Stimulated activated CD4-positive, alpha-beta T cell treated with anti-CD3 and anti-CD28 coated beads, Interleukin-12 subunit alpha, Interleukin-12 subunit beta, amount 100 ng/mL, for 24 hours (primary cell): ENCODE measurements around the gene SH2D3C.

Experiments used
- DNase-seq, 2 experiments: peaks; one replicate each; pipeline ENCODE4 v3.0.0-alpha.2; 2020; ENCODE audit warnings: low read depth in 2 of 2

The SH2D3C gene

DNA sequence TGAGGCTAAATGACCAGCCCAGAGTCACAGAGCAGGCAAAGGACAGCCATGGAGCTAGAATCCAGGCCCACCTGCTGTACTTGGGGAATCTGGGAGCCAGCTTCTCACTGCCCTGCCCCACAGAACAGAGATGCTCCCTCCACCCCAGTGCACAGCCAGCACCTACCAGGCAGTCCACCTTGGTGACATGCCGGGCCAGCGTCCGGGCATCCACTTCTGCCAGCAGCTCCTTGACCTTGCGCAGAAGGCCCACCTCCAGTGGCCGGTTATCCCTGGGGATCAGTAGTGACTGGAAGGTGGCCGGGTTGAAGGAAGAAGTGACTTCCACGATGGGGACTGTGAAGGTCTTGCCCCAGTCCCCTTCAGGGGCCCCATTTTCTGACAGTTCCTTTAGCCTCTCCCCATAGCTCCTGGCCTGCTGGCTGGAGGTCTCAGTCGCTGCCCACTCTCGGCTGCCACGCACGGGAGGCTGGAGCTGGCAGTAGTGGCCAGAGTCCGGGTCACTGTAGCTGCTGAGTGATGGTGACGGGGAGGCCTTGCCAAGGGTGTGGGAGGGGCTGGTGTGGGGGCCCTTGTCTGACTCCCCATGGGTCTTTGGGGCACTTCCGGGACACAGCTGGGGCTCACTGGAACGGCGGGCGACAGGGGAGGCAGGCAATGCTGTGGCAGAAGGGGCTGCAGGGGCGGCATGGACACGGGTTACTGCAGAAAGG is 33.9 kb downstream of the SH2D3C start:
- no peak for DNase-seq

DNA sequence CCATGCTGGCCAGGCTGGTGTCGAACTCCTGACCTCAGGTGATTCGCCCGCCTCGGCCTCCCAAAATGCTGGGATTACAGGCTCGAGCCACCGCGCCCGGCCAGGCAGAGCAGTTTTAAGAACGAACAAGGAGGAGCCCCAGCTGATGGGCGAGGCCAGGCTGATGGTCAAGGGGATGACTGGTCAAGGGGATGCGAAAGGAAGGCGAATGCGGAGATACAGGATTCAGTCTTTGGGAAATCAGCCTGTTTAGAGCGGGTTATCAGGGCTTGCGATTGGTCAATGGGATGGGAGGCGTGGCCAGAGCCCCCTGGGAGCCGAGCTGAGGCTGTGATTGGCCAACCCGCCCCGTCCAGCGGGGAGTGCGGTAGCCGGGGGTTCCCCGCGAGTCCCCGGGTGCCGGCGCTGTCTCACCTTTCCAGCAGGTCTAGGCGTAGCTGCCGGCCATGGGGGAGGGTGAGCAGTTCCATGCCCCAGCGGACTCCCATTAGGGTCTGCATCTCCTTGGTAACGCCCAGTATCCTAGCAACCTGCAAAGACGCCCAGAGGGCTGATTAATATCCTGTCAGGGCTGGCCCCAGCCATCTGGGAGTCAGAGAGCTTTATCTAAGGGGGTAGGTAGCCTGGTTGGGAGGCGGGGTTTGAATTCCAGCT is 35.9 kb downstream of the SH2D3C start:
- DNase-seq: no peak

DNA sequence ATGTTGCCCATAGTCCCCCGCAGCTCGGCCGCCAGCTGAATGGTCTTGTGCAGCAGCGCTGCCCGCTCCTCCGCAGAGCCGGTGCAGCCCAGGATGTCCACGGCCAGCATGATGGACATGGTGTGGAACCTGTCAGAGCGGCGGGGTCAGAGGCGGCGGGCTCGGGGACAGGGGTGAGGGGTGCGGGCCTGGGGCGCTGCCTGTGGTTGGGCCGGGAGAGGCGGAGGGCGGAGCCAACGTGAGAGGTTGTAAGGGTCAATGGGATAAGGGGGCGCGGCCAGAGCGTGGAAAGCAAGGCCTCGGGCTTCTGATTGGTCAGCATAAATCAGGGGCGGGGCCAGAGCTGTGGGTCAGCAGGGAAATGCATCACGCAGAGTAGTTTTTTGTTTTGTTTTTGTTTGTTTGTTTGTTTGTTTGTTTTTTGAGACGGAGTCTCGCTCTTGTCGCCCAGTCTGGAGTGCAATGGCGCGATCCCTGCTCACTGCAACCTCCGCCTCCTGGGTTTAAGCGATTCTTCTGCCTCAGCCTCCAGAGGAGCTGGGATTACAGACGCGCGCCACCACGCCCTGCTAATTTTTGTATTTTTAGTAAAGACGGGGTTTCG is 36.5 kb downstream of the SH2D3C start:
- no peak for DNase-seq

DNA sequence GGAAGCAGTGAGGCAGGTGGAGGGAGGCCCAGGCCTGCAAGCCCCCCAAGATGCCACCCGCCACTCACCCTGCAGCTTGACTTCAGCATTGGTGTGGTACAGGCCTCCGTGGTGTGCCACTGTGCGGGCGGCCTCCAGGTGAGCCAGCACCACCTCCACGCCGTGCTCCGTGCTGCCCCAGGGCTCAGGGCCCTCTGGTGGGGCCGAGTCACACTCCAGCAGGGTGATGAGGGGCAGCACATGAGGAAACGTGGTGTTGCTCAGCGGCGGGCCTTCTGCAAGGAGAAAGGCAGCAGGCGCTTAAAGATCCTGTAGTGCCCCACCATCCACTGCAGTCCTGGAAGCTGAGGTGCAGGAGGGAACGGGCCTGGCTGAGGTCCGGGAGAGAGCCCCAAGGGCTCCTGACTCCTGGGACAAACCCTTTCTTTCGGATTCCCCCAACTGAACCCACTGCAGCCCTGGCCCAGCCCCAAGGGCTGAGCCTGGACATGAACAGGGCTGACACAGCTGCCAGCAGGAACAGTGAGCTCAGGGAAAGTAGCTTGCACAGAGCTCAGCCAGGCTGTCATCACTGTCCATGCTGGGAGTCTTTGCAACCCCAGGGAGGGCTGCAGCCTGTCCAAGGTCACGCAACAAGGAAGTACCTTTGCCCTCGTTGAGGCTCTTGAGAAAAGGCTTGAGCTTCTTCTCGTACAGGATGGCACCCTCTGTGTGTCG is 38.7 kb downstream of the SH2D3C start:
- no peak for DNase-seq

DNA sequence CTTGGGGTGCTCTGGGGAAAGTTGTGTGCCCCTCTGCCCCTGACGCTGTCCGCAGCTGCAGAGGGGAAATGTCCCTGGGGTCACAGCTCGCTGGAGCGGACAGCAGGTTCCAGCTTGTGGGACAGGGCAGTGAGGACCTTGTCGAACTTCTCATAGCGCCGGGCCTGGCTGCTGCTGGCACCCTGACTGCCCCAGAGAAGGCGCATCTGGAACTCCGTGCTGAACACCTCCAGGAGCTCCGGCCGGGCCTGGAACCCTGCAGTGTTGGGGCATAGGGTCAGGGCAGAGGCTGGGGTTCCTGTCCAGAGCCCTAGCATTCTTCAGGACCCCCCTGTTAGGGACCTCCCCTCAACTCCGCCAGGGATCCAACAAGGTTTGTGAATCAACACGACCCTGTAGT is 39.8 kb downstream of the SH2D3C start:
- no peak for DNase-seq

DNA sequence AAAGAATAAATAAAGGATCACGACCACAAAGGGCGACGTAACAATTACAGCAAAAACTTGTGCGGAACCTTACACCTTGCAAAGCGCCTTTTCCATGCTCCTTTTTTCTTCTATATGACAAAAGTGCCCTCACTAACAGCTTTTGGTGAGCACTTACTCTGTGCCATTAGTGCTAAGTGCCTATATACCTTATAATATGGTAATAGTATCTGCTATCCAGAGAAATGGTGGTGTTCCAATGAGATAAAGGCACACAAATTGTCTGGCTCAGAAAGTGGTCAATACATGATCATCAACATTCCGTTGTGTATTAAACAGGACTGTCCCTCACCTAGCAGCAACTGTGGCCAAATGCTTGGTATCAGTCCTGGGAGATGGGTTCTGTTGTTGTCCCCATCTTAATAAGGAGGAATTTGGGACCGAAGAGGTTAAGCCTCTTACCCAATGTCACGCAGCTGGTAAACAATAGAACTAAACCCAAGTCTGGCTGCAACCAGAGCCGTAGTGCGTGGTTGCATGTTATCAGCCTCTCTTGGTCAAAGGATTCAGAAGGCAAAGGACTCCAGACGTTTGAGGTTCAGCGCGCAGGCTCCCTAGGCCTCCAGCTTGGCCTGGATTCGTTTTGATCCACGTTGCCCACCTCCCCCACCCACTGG is 42.8 kb downstream of the SH2D3C start:
- no peak for DNase-seq

DNA sequence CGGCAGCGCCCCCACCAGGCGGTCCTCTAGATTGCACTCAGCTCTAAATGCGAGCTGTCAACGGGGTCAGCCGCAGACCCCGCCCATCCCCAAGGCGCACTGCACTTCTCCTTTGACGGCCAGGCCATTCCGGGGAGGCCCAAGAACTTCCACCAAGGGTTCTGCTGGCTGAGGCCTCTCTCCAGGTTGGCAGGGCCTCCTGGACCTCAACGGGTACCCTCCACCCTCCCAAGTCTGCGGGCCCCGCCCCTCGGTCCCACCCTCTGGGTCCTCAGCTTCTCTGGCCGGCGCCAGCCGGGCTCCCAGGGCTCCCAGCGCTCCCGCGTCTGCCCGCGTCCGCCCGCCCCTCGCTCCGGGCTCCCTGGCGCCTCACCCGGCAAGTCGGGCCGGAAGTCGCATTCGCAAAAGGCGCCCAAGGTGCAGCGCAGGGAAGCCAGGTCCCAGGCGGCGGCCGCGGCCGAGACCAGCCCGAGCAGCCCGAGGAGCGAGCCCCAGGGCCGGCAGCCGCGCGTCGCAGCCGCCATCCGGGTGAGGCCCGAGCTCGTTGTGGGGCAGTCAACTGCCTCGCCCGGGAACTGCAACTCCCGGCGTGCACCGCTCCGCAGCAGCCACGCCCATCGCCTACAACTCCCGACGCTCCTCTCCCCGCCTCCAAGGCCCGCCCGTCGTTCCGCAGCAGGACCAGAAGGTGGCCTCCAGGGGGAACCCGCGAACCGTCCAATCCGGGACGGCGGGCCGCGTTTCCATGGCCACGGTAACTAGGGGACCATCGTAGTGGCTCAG is 43.5 kb downstream of the SH2D3C start, which contains the start of gene TOR2A:
Gene TOR2A (minus strand): TSS at position 548 of the 783 bp plus-strand sequence. CDS start 24 bp downstream, at position 524.
- peak; percentile 93 to 98 for DNase-seq

DNA sequence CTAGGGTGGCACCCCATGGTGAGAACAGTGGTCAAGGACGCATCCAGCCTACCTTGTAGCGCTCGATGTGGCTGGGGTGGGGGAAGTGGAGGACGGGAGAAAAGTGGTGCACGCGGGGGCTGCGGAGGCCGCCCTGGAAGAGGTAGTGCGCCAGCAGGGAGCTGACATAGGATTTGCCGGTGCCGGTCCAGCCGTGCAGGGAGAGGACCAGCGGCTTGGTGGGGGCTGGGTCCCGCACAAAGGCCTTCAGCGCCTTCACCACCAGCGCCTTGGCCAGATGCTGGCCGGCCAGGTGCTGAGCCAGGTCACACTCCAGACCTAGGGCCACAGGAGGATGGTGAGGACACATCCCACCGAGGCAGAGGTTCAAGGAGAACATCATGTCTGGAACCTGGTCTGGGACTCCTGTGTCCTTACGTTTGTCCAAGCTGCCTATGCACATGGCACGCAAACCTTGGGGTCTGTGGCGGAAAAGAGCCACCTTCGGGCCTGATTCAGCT is 44.2 kb downstream of the SH2D3C start:
- DNase-seq: no peak

DNA sequence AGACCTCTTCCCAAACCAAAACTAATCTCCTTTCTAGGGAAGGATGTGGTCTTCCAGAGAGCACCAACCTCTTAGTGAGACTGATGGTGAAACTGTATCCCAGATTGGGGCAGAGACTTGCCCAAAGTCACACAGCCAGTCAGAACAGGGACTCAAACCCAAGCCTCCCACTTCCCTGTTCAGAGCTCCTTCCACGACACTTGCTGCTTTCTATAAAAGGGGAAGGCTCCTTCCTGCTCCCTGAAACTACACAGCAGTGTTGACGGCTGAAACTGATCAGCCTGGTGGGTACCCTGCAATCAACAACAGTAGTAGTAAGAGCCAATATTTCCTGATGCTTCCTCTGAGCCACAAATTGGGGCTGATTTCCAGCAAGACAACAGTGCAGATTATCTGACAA is 44.9 kb downstream of the SH2D3C start:
- no peak for DNase-seq

DNA sequence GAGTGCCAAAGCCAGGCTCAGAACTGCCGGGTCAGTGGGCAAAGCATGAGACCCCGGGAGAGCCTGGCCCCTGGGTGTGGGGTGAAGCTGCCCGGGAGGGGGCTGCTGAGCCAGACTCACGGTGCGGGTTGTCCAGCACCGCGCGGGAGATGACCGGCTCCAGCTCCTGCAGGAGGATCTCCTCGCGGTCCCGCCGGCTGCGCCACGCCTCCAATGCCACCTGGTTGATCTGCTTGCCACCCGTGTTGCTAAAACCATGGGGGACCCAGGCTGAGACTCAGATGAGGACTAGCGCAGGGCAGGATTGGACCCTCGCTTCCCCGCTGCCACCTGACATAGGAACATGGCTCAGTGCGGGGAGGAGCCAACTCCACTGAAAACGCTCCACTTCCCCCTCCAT is 46.0 kb downstream of the SH2D3C start:
- no peak for DNase-seq

DNA sequence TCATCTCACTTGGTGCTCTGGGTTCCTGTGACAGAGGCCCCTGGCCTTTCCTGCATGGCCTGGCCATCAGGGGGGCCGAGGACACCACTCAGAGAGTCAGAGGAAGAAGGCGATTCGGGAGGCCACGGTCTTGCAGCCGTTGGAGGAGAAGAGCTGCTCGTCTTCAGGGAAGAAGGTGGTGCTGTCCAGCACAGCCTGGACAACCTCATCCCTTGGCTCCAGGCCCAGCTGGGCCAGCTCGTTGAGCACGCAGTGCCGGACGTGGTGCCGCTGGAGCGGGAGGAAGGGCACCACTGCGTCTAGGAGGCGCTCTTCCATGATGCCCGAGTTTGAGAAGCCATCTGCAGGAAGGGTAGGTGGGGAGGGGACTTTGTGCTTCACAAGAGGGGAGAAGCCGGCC is 46.5 kb downstream of the SH2D3C start:
- DNase-seq: no peak

DNA sequence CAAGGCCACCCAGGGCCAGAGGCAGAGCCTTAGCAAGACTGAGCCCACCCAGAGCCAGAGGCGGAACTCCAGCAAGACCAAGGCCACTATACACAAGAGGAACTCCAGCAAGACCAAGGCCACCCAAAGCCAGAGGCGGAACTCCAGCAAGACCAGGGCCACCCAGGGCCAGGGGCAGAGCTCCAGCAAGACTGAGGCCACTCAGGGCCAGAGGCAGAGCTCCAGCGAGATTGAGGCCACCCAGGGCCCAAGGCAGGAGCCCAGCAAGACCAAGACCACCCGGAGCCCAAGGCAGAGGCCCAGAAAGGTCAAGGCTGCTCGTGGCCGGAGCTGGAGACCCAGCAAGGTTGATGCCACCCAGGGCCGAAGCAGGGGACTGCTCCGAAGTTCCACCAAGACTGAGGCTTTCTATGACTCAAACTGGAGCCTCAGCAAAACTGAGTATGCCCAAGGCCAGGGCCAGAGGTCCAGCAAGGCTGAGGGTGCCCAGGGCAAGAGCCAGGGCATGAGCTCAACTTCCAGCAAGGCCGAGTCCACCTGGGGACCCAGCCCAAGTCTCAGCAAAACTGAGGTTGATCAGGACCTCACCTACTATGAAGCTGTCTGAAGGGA is 47.6 kb downstream of the SH2D3C start:
- no peak for DNase-seq

DNA sequence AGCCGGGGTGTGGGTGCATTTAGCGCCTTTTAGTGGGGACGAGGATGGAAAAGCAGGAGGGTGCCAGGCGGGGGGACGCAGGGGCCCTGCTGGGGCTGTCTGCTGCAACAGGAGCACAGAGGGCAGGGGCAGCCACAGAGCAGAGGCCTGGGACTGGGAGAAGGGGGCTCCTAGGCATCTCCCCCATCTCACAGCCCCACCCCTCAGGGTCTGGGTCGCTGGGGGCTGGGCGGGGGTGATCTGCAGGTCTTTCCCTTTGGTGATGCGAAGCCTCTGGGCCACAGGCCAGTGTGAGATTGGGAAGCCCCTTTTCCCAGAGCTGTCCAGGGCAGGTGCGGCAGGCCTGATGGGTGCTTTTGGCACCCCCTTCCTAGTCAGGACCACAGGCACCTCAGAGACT is 48.2 kb downstream of the SH2D3C start:
- DNase-seq: no peak

DNA sequence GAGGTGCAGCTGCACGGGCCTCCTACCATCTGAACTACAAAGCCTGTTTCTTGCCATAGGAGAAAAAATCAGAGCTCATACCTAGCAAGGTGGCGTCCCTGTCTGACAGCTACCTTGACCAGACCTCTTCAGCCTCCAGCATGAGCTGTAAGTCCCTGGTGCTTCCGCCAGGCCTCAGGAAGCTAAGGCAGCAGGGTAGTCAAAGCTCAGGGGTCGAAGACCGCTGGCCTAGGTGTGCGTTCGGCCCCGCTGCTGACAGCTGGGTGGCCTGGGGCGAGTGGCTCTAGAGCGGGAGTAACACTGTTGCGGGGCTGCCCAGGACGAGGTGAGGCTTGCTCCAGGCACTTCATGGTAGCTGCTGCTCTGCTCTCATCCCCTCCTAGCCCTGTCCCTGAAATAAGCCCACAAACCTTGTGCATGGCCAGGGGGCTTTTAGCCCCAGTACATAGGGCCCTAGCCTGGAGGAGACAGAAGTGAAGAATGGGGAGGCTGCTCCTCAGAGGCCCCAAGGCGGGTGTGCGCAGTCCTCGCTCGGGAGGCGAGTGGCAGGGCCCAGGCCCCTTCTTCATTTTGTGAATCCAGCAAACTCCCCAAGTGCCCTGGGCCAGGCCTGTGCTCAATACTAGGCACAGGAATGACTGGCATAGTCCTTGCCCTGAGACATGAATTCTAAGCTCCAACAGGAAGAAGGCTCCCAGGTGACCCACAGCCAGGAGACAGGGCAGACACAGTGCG is 48.8 kb downstream of the SH2D3C start:
- no peak for DNase-seq

DNA sequence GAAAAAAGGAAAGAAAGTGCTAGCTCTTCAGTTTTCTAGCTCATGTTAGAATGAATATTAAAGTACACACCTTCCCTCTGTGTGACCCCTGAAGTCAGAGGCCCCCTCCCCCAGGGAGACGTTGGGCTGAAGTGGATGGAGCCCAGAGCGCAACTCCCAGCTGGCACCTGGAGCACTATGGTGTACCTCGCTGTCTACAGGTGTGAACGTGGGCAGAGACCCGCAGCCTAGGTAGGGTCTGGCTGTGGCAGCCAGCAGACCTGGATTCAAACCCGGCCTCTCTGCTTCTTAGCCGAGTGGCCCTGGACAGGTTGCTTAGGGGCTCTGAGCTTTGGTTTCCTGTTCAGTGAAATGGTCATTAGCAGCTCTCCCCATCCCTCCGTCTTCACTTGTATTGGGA is 49.7 kb downstream of the SH2D3C start:
- DNase-seq: no peak

DNA sequence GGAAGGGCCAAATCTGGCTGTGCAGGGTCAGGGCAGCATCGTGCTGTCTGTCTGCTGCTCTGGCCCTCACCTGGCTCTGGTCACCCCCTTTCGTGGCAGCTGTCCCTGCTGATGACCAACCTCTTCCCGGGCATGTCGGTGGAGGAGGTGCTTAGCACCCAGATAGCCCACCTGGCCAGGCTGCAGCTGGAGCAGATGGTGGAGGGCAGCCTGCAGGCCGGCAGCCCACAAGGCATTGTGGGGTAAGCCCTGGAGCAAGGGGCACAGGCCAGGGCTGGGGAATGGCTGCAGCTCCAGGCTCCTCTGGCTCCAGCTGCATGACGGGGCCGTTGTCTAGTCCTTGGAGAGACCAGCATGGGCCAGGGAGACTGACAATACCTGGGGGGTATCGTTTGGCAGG is 51.6 kb downstream of the SH2D3C start:
- DNase-seq: no peak

DNA sequence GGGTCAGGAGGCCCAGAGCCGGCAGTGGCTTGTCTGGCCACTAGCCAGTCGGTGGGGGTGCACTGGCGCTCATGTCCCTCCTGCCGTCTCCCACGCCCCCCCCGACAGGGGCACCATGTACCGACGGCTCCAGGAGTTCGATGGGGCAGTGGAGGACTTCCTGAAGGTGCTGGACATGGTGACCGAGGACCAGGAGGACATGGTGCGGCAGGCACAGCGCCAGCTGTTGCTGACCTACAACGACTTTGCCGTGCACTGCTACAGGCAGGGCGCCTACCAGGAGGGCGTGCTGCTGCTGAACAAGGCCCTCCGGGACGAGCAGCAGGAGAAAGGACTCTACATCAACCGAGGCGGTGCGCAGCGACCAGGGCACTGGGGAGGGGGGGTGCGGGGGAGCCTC is 54.5 kb downstream of the SH2D3C start:
- DNase-seq: no peak

DNA sequence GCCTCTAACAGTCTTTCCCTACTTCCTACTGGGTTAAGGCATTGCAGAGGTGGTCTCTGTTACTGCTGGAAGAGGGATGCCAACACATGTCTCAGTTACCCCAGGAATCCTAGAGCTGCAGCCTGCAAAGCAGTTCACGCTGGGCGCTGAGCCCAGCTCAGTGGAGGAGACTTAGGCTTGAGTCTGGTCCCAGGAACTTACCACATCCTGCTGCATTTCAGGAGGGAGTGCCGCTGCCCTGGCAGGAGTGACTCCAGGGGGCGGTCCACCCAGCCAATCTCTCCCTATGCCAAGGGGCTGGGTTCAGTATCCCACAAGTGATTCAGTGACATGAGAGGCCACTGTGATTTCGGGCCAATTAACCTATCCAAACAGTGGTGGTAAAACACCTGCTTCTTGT is 55.0 kb downstream of the SH2D3C start:
- no peak for DNase-seq

DNA sequence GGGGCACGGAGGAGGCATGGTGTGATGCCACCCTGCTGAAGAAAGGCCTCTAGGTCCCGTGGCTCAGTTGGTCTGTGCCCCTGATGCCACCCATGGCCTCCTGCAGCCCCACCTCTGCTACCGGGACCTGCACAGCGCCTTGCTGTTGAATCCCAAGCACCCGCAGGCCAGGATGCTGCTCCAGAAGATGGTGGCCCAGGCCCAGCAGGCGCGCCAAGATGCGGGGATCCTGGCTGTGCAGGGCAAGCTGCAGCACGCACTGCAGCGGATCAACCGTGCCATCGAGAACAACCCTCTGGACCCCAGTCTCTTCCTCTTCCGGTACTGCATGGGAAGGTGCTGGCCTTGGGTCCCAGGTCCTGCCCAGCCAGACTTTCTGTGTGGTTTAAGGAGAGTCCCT is 55.5 kb downstream of the SH2D3C start:
- no peak for DNase-seq
